ENCODE measurements around the gene TMEM181.
A peak's percentile ranks its signal among the peaks of the same experiment; 100 is the strongest.
"Not testable (repeated sequence)": the region's sequence is repeated elsewhere in the genome, so short reads cannot be mapped to it uniquely, and the experiment has no call there.

The TMEM181 gene

DNA sequence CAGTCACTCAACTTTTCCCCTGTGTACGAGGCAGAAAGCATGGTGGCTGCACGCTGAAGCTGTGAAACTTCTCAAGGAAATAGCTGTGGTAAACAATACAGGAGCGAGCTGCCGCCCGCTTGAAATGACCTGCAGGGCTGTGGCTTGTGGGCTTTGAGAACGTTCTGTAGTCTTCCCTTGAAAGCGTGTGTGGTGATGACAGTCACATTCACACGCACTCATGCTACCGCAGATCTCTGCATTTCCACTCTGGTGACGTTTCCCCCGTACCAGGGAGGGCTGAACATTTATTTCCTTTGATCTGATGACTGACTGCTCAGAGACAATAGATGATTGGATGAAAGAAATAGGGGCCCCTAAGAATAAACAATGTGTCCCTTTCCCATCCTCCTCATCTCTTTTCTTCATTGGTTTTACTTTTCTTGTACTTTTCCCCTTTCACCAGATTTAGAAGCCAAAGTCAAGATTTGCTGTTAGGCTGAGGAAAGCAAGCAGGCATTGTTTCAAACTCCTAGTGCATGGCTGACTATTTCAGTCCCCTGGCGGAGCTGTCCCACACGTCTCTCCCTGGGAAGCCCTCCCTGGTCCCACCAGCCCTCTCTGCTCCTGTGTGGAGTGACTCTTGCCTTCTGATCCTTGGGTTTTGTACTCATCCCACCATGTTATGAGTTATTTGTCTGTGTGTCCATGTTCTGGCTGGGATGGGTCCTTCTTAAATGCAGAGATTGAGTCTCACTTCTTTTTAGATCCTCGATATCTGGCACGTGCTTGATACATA lies 93.9 kb downstream of the TMEM181 start:
- ChIA-PET POLR2A (ENCODE audit: low non-redundant PET) (no interaction called here), CTCF (no interaction called here)
- TF ChIP-seq, protein P1, sequence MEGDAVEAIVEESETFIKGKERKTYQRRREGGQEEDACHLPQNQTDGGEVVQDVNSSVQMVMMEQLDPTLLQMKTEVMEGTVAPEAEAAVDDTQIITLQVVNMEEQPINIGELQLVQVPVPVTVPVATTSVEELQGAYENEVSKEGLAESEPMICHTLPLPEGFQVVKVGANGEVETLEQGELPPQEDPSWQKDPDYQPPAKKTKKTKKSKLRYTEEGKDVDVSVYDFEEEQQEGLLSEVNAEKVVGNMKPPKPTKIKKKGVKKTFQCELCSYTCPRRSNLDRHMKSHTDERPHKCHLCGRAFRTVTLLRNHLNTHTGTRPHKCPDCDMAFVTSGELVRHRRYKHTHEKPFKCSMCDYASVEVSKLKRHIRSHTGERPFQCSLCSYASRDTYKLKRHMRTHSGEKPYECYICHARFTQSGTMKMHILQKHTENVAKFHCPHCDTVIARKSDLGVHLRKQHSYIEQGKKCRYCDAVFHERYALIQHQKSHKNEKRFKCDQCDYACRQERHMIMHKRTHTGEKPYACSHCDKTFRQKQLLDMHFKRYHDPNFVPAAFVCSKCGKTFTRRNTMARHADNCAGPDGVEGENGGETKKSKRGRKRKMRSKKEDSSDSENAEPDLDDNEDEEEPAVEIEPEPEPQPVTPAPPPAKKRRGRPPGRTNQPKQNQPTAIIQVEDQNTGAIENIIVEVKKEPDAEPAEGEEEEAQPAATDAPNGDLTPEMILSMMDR (conservative IDR thresholded peaks at IDR 0.05; ENCODE audit: low read depth), result no peak
- no peak overlapping the region for H3K27ac ChIP-seq
- no peak for DNase-seq (ENCODE audit: low spot score)

DNA sequence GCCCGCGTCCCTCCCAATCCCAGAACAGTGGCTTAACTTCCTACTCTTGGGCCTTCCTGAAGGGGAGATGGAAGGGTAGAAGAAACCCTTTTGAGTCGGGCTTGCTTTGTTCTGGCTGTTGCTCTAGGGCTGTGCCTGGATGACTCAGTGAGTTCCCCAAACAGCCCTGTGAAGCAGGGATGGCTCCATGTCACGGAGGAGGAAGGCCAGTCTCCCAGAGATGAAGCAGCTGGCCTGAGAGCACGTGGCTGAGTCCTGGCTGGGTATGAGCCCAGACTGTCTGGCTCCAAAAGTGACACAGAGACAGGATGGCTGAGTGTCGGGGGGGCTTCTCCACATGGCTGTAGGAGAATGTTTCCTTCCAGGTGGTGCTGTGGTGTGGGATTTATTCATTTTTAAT lies 94.6 kb downstream of the TMEM181 start:
- CTCF ChIA-PET, result interaction anchor here (1.5 kb wide), 1 partner anchor 433 kb away, joined by 3 read pairs; no protein-coding TSS in a partner anchor
- no peak for DNase-seq (ENCODE audit: low spot score)
- TF ChIP-seq, protein P1 (conservative IDR thresholded peaks at IDR 0.05; ENCODE audit: low read depth), result no peak
- POLR2A ChIA-PET (ENCODE audit: low non-redundant PET), result no interaction called here
- H3K27ac ChIP-seq, result no peak overlapping the region

DNA sequence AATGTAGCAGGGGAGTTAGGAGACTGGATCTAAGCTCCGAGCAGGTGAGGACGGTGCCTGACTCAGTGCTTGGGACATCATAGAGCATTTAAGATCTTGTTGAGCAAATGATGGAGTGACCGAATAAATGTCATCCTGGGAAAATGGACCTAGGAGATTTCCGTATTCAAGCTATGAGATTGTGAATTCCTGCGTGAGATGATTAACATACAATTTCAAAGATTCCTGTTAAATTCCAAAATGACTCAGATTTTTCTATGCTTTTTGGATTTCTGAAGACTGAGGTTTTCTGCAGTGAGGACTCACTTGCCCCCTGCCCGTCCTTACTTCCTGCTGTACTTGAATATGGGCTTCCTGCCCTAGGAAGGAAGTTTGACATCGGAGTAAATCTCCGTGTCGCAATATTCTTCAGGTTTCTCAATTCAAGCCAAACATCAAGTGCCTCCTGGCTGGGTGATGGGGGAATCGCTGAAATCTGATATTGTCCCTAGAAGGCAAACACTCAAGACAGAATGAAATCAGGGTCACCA lies 95.1 kb downstream of the TMEM181 start:
- TF ChIP-seq, protein P1 (conservative IDR thresholded peaks at IDR 0.05; ENCODE audit: low read depth), result no peak
- DNase-seq (ENCODE audit: low spot score), result no peak
- CTCF ChIA-PET, result interaction anchor here (1.5 kb wide), 1 partner anchor 434 kb away, joined by 3 read pairs; no protein-coding TSS in a partner anchor
- POLR2A ChIA-PET (ENCODE audit: low non-redundant PET), result no interaction called here
- H3K27ac ChIP-seq, result no peak overlapping the region

DNA sequence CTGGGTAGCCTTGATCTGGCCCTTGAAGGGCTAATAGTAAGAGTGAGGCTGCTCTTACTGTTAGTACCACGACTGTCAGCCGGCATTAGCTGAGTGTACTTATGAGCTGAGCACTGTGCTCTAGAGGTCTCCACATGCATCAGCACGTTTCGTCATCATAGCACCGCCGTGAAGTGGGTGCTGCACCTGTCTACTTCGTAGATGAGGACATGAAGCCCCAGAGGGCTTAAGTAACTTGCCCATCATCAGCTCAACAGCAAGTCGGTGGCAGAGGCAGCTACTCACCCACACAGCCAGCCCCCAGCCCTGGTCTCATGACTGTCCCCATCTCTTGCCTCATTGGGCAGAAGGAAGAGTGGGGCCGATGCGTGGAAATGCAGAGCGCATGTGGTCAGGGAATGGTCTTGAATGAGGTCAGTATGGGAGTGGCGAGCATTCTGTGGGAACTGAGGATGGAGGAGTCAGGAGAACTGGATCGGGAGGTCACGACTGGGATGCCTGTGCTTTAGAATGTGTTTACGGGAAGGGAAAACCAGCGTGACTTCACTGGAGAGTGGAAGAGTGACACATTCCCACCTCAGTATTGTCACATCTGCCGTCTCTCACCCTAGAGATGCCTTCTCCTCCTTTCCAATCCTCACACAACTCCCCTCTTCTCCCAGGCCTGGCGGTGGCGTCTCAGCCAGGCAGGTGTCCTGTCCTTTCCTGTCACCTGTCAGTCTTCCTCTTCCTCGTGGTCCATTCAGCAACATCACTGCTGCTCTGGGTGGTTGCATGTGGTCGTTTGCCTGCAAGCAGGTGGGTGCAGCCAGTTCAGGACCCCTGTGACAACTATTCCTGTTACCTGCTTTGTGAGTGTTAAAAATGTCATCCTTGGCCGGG lies 95.9 kb downstream of the TMEM181 start:
- DNase-seq (ENCODE audit: low spot score), result no peak
- no peak overlapping the region for H3K27ac ChIP-seq
- TF ChIP-seq, protein P1 (conservative IDR thresholded peaks at IDR 0.05; ENCODE audit: low read depth), result no peak
- ChIA-PET POLR2A (ENCODE audit: low non-redundant PET) (no interaction called here), CTCF (interaction anchor here (1.5 kb wide), 1 partner anchor 435 kb away, joined by 3 read pairs; no protein-coding TSS in a partner anchor)

DNA sequence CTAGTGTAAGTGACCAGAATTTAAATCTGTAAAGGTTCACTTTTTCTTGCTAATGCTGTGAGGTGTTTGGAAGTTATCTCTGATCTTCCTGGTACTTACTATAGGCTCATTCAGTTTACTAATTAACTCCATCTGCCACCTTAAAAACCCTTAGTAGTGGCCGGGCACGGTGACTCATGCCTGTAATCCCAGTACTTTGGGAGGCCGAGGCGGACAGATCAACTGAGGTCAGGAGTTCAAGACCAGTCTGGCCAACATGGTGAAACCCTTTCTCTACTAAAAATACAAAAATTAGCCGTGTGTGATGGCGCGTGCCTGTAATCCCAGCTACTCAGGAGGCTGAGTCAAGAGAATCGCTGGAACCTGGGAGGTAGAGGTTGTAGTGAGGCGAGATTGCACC lies 97.1 kb downstream of the TMEM181 start:
- DNase-seq (ENCODE audit: low spot score); CTCF ChIA-PET; POLR2A ChIA-PET (ENCODE audit: low non-redundant PET); H3K27ac ChIP-seq: not testable (repeated sequence)

DNA sequence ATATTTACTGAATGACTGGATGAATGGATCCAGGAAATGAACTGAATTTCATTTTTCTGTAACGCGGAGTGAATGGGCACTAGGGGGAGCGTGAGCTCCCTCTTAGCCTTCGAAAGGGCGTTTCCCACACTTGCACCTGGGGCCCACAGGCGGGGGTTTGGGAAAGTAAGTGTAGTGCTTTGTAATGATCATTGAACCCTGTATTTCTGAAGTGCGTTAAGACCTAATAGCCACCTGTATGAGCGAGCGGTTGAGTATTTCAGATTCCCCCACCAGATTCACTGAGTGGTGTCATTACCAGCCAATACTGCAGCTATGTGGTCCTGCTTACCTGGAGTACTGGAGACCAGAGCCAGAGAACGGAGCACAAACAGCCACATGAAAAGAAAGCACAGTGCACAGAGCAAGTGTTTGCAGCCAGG lies 100.5 kb downstream of the TMEM181 start:
- DNase-seq (ENCODE audit: low spot score), result peak; percentile 55
- CTCF ChIA-PET, result interaction anchor here (0.5 to 3.4 kb wide), 11 partner anchors 9 to 406 kb away, joined by 3 to 22 read pairs (median 4); partner anchors contain the start of genes DYNLT1 and RSPH3
- POLR2A ChIA-PET (ENCODE audit: low non-redundant PET), result no interaction called here
- no peak overlapping the region for H3K27ac ChIP-seq
- TF ChIP-seq, protein P1 (conservative IDR thresholded peaks at IDR 0.05; ENCODE audit: low read depth), result peak; percentile 48
